Glutamatergic neuron (in vitro differentiated cells): ENCODE data around the gene TSPAN17. TPM values are rescaled to one million over a fixed set of nuclear protein-coding genes. Genes with fewer than 3 reads are reported as not detected.

Experiments used
- DNase-seq: peaks from one replicate; pipeline ENCODE4 v3.0.0; 2022
- H3K27ac Mint-ChIP-seq: one replicate; pipeline ENCODE4 v1.8.0; 2020; ENCODE audit warnings: mild to moderate bottlenecking, mixed read lengths, inconsistent platforms; ENCODE audit not compliant: unreplicated experiment
- H3K27me3 Mint-ChIP-seq: one replicate; pipeline ENCODE4 v1.8.0; 2020; ENCODE audit warnings: mild to moderate bottlenecking, moderate library complexity, mixed read lengths, inconsistent platforms; ENCODE audit not compliant: unreplicated experiment
- H3K36me3 Mint-ChIP-seq: one replicate; pipeline ENCODE4 v1.8.0; 2020; ENCODE audit warnings: mild to moderate bottlenecking, mixed read lengths, inconsistent platforms; ENCODE audit not compliant: unreplicated experiment
- H3K4me1 Mint-ChIP-seq: one replicate; pipeline ENCODE4 v1.8.0; 2020; ENCODE audit warnings: mild to moderate bottlenecking, low read depth, mixed read lengths, inconsistent platforms; ENCODE audit not compliant: unreplicated experiment
- H3K4me3 Mint-ChIP-seq: one replicate; pipeline ENCODE4 v1.8.0; 2020; ENCODE audit warnings: mild to moderate bottlenecking, mixed read lengths, inconsistent platforms; ENCODE audit not compliant: unreplicated experiment
- H3K9me3 Mint-ChIP-seq: one replicate; pipeline ENCODE4 v1.8.0; 2020; ENCODE audit warnings: mild to moderate bottlenecking, moderate library complexity, mixed read lengths, inconsistent platforms; ENCODE audit not compliant: unreplicated experiment
- CTCF ChIP-seq: fragments of 200-600 bp; sonication (generic); IDR thresholded peaks from one replicate; pipeline ENCODE4 v1.5.0; 2021; ENCODE audit not compliant: partially characterized antibody, unreplicated experiment
- total RNA-seq: library from RNA; stranded (reverse); fragmentation: NEBNext Ultra II Directional; extraction: Animal tissue kit (Norgen Biotek cat#: 25700); gene quantifications from one replicate; pipeline ENCODE4 v1.2.1, GENCODE V29; 2021; ENCODE audit not compliant: unreplicated experiment

TSPAN17 gene
- total RNA-seq, 1 donor from 2014 or later: 97.2 TPM

- peaks cover 11% of the 10 kb centered on the region for H3K4me1 Mint-ChIP-seq
- no peak overlapping the region for H3K27ac Mint-ChIP-seq
Observed at GRCh38 chr5:176661676-176662075, 14.4 kb downstream of the TSPAN17 start.

GRCh38 chr5:176662371-176663333 is 15.4 kb downstream of the TSPAN17 start:
- Mint-ChIP-seq H3K27me3 (peaks cover 3% of the 10 kb centered on the region), H3K36me3 (no peaks in the 10 kb centered on the region), H3K27ac (no peak overlapping the region), H3K4me1 (peaks cover 11% of the 10 kb centered on the region), H3K9me3 (no peaks in the 10 kb centered on the region), H3K4me3 (no peak overlapping the region)
- no peak for DNase-seq
- no peak for TF ChIP-seq CTCF

More at GRCh38 chr5:176661676-176662075, 14.4 kb downstream of the TSPAN17 start:
- no peak for TF ChIP-seq CTCF
- no peak overlapping the region for H3K4me3 Mint-ChIP-seq
- H3K27me3 Mint-ChIP-seq: peaks cover 3% of the 10 kb centered on the region
- H3K36me3 Mint-ChIP-seq: no peaks in the 10 kb centered on the region
- DNase-seq: no peak
- H3K9me3 Mint-ChIP-seq: no peaks in the 10 kb centered on the region

- Mint-ChIP-seq H3K36me3 (no peaks in the 10 kb centered on the region), H3K4me3 (no peak overlapping the region), H3K27ac (no peak overlapping the region), H3K27me3 (peaks cover 3% of the 10 kb centered on the region), H3K9me3 (no peaks in the 10 kb centered on the region), H3K4me1 (peaks cover 9% of the 10 kb centered on the region)
- no peak for TF ChIP-seq CTCF
- no peak for DNase-seq
Observed at GRCh38 chr5:176663566-176663965, 16.3 kb downstream of the TSPAN17 start.

GRCh38 chr5:176664479-176664878 is 17.2 kb downstream of the TSPAN17 start:
- no peak overlapping the region for H3K27ac Mint-ChIP-seq
- no peak for DNase-seq
- no peaks in the 10 kb centered on the region for H3K36me3 Mint-ChIP-seq

More at GRCh38 chr5:176664479-176664878, 17.2 kb downstream of the TSPAN17 start:
- no peaks in the 10 kb centered on the region for H3K9me3 Mint-ChIP-seq
- peaks cover 9% of the 10 kb centered on the region for H3K4me1 Mint-ChIP-seq
- H3K4me3 Mint-ChIP-seq: no peak overlapping the region
- H3K27me3 Mint-ChIP-seq: peaks cover 3% of the 10 kb centered on the region
- no peak for TF ChIP-seq CTCF
